ENCODE data around the gene MKX.

GRCh38 chr10:27742195-27743011 lies 3.2 kb downstream of the MKX start:
- TF ChIP-seq CTCF (conservative IDR thresholded peaks at IDR 0.05; ENCODE audit: low read length) (peak; percentile 54), EZH2phosphoT487 (IDR thresholded peaks at IDR 0.05; ENCODE audit: borderline replicate concordance) (no peak)
